HEK293 (cell line): ENCODE results near the gene ZNF512.
A peak's percentile ranks its signal among the peaks of the same experiment; 100 is the strongest.
"Not testable (repeated sequence)": the region's sequence is repeated elsewhere in the genome, so short reads cannot be mapped to it uniquely, and the experiment has no call there.

ENCODE experiments used
- CTCF ChIA-PET: fragments of 350-600 bp; formaldehyde crosslinking; extraction: SDS; loops from one replicate; lab custom pipeline; 2021; ENCODE audit warnings: antibody characterized with exemption; lab: Yijun Ruan, JAX
- POLR2A ChIA-PET: fragments of 300-600 bp; formaldehyde crosslinking; extraction: SDS; loops from one replicate; lab custom pipeline; 2020; ENCODE audit warnings: antibody characterized with exemption, inconsistent platforms; lab: Yijun Ruan, JAX
- H3K27ac ChIP-seq: fragments of 200-500 bp; sonication (Bioruptor generic); 2 replicates; pipeline ENCODE4 v1.5.1; 2014; ENCODE audit warnings: low read depth, low read length, control low read depth, inconsistent platforms; ENCODE audit errors: extremely low read depth
- H3K36me3 ChIP-seq, 2 experiments: fragments of 200-500 bp in 1 of 2; sonication (Bioruptor generic) in 1 of 2; 1 replicate in 1 of 2; 2 replicates in 1 of 2; pipeline ENCODE4 v1.5.1; 2014 to 2017; ENCODE audit warnings: inconsistent platforms in 2 of 2, low read length in 2 of 2; ENCODE audit not compliant: control insufficient read depth in 2 of 2, insufficient read depth in 1 of 2
- H3K4me1 ChIP-seq: fragments of 200-500 bp; sonication (Bioruptor generic); 2 replicates; pipeline ENCODE4 v1.5.1; 2014; ENCODE audit warnings: mild to moderate bottlenecking, low read length, inconsistent platforms; ENCODE audit not compliant: control insufficient read depth, insufficient read depth
- H3K4me3 ChIP-seq: 2 replicates; pipeline ENCODE4 v1.5.1; 2011; ENCODE audit warnings: low read depth, mild to moderate bottlenecking, control low read depth, low read length, moderate library complexity
- H3K9me3 ChIP-seq: fragments of 200-500 bp; sonication (Bioruptor generic); 2 replicates; pipeline ENCODE4 v1.5.1; 2014; ENCODE audit warnings: low read depth, low read length, inconsistent platforms; ENCODE audit not compliant: control insufficient read depth, insufficient read depth
- BCL11A ChIP-seq: fragments of 450-650 bp; formaldehyde crosslinking; IDR thresholded peaks from 2 replicates; pipeline ENCODE4 v1.5.1; 2016; ENCODE audit warnings: low read depth, missing biosample characterization, missing genetic modification characterization
- GLIS2 ChIP-seq: fragments of 450-650 bp; formaldehyde crosslinking; IDR thresholded peaks from 2 replicates; pipeline ENCODE4 v1.5.1; 2016; ENCODE audit warnings: missing biosample characterization, missing genetic modification characterization
- HOXD13 ChIP-seq: sonication (generic); formaldehyde crosslinking; IDR thresholded peaks from 2 replicates; pipeline ENCODE4 v1.8.0; 2022; ENCODE audit warnings: missing genetic modification reagents, borderline replicate concordance
- IKZF3 ChIP-seq: fragments of 450-650 bp; IDR thresholded peaks from 2 replicates; pipeline ENCODE4 v1.5.0; 2018; ENCODE audit warnings: missing biosample characterization, mild to moderate bottlenecking, missing genetic modification characterization, moderate library complexity
- KLF10 ChIP-seq: fragments of 450-650 bp; IDR thresholded peaks from 2 replicates; pipeline ENCODE4 v1.5.1; 2018; ENCODE audit warnings: missing biosample characterization, mild to moderate bottlenecking, missing genetic modification characterization
- PATZ1 ChIP-seq: fragments of 450-650 bp; formaldehyde crosslinking; IDR thresholded peaks from 2 replicates; pipeline ENCODE4 v1.5.1; 2016; ENCODE audit warnings: missing biosample characterization, missing genetic modification characterization
- PBX3 ChIP-seq: sonication (generic); formaldehyde crosslinking; IDR thresholded peaks from 2 replicates; pipeline ENCODE4 v1.8.1; 2022; ENCODE audit warnings: mild to moderate bottlenecking, moderate library complexity, missing genetic modification reagents
- SALL2 ChIP-seq: fragments of 450-650 bp; formaldehyde crosslinking; IDR thresholded peaks from 2 replicates; pipeline ENCODE4 v1.5.0; 2017; ENCODE audit warnings: missing biosample characterization, mild to moderate bottlenecking, missing genetic modification characterization, borderline replicate concordance
- ZFP3 ChIP-seq: fragments of 450-650 bp; formaldehyde crosslinking; IDR thresholded peaks from 2 replicates; pipeline ENCODE4 v1.5.1; 2016; ENCODE audit warnings: low read depth, missing biosample characterization, missing genetic modification characterization
- ZNF10 ChIP-seq: fragments of 450-650 bp; formaldehyde crosslinking; IDR thresholded peaks from 2 replicates; pipeline ENCODE4 v1.5.1; 2017; ENCODE audit warnings: missing biosample characterization, missing genetic modification characterization
- ZNF133 ChIP-seq: fragments of 450-650 bp; formaldehyde crosslinking; IDR thresholded peaks from 2 replicates; pipeline ENCODE4 v1.5.1; 2016; ENCODE audit warnings: missing biosample characterization, missing genetic modification characterization
- ZNF248 ChIP-seq: fragments of 450-650 bp; formaldehyde crosslinking; IDR thresholded peaks from 2 replicates; pipeline ENCODE4 v1.5.1; 2017; ENCODE audit warnings: missing biosample characterization, missing genetic modification characterization
- ZNF335 ChIP-seq: fragments of 450-650 bp; formaldehyde crosslinking; conservative IDR thresholded peaks from 2 replicates; pipeline ENCODE4 v1.5.1; 2016; ENCODE audit warnings: missing biosample characterization, missing genetic modification characterization
- ZNF37A ChIP-seq: fragments of 450-650 bp; IDR thresholded peaks from 2 replicates; pipeline ENCODE4 v1.5.1; 2018; ENCODE audit warnings: missing biosample characterization, missing genetic modification characterization
- ZNF391 ChIP-seq: fragments of 450-650 bp; formaldehyde crosslinking; IDR thresholded peaks from 2 replicates; pipeline ENCODE4 v1.5.1; 2016; ENCODE audit warnings: low read depth, missing biosample characterization, missing genetic modification characterization, borderline replicate concordance
- ZNF433 ChIP-seq: fragments of 450-650 bp; formaldehyde crosslinking; IDR thresholded peaks from 2 replicates; pipeline ENCODE4 v1.5.1; 2016; ENCODE audit warnings: missing biosample characterization, missing genetic modification characterization, low read depth
- ZNF48 ChIP-seq: fragments of 450-650 bp; formaldehyde crosslinking; IDR thresholded peaks from 2 replicates; pipeline ENCODE4 v1.5.1; 2016; ENCODE audit warnings: missing biosample characterization, missing genetic modification characterization
- ZNF513 ChIP-seq: fragments of 450-650 bp; IDR thresholded peaks from 2 replicates; pipeline ENCODE4 v1.5.1; 2018; ENCODE audit warnings: missing biosample characterization, missing genetic modification characterization
- ZNF785 ChIP-seq: fragments of 450-650 bp; formaldehyde crosslinking; IDR thresholded peaks from 2 replicates; pipeline ENCODE4 v1.5.1; 2016; ENCODE audit warnings: missing biosample characterization, missing genetic modification characterization
- ZNF843 ChIP-seq: fragments of 450-650 bp; formaldehyde crosslinking; IDR thresholded peaks from 2 replicates; pipeline ENCODE4 v1.5.1; 2016; ENCODE audit warnings: missing biosample characterization, missing genetic modification characterization

The ZNF512 gene

GRCh38 chr2:27549303-27549702 is 33.5 kb upstream of the ZNF512 start:
- no peak for TF ChIP-seq ZNF335
- no peak for TF ChIP-seq ZFP3 (tag by site-specific recombination)
- no peak for TF ChIP-seq ZNF248 (tag by site-specific recombination)
- no peak for TF ChIP-seq PATZ1 (tag by site-specific recombination)
- no peak for TF ChIP-seq SALL2 (tag by site-specific recombination)
- TF ChIP-seq ZNF133, result no peak
- TF ChIP-seq ZNF513 (tag by site-specific recombination), result no peak
- no peak for TF ChIP-seq HOXD13
- no peak for TF ChIP-seq ZNF843 (tag by site-specific recombination)
- TF ChIP-seq ZNF433 (tag by site-specific recombination), result no peak
- TF ChIP-seq ZNF785, result no peak
- no peaks in the 10 kb centered on the region for H3K36me3 ChIP-seq
- CTCF ChIA-PET, result interaction anchor here (0.6 kb wide), 1 partner anchor 144 kb away, joined by 3 read pairs; no protein-coding TSS in a partner anchor
- no peak overlapping the region for H3K4me3 ChIP-seq
- H3K4me1 ChIP-seq, result no peaks in the 10 kb centered on the region
- H3K9me3 ChIP-seq, result no peaks in the 10 kb centered on the region
- no peak overlapping the region for H3K27ac ChIP-seq
- POLR2A ChIA-PET, result no interaction called here

- peak; percentile 92 for TF ChIP-seq ZNF10 (tag by site-specific recombination)
- no peak for TF ChIP-seq KLF10 (tag by site-specific recombination)
- no peak for TF ChIP-seq ZNF48 (tag by site-specific recombination)
- TF ChIP-seq, all 188 proteins: peak for 1
- H3K4me1 ChIP-seq, result no peaks in the 10 kb centered on the region
- ChIA-PET POLR2A (no interaction called here), CTCF (no interaction called here)
- no peaks in the 10 kb centered on the region for H3K36me3 ChIP-seq
- no peak overlapping the region for H3K27ac ChIP-seq
- H3K9me3 ChIP-seq, result no peaks in the 10 kb centered on the region
- H3K4me3 ChIP-seq, result no peak overlapping the region
Measured at GRCh38 chr2:27551514-27551913, 31.3 kb upstream of the ZNF512 start.

- ChIA-PET CTCF (no interaction called here), POLR2A (no interaction called here)
- H3K4me1 ChIP-seq, result no peaks in the 10 kb centered on the region
- TF ChIP-seq ZNF37A (tag by site-specific recombination) (no peak), GLIS2 (tag by site-specific recombination) (no peak), IKZF3 (no peak), ZNF391 (tag by site-specific recombination) (no peak), BCL11A (tag by site-specific recombination) (no peak), PBX3 (CRISPR knock-in tag) (no peak), ZNF48 (tag by site-specific recombination) (no peak)
- H3K4me3 ChIP-seq, result no peak overlapping the region
- no peak overlapping the region for H3K27ac ChIP-seq
- no peaks in the 10 kb centered on the region for H3K36me3 ChIP-seq
- no peaks in the 10 kb centered on the region for H3K9me3 ChIP-seq
Measured at GRCh38 chr2:27552941-27553340, 29.9 kb upstream of the ZNF512 start.

- H3K4me3 ChIP-seq, H3K9me3 ChIP-seq, CTCF ChIA-PET, H3K4me1 ChIP-seq, H3K27ac ChIP-seq, H3K36me3 ChIP-seq, POLR2A ChIA-PET: not testable (repeated sequence)
Measured at GRCh38 chr2:27554451-27554850, 28.4 kb upstream of the ZNF512 start.
